Non-pigmented ciliary epithelial cell (primary cell): ENCODE measurements around the gene ISL2.
"Not testable (repeated sequence)": the region's sequence is repeated elsewhere in the genome, so short reads cannot be mapped to it uniquely, and the experiment has no call there.

Source experiments
- DNase-seq: peaks from one replicate; pipeline ENCODE4 v3.0.0-alpha.2; 2010; ENCODE audit warnings: low read depth

ISL2 gene

DNA sequence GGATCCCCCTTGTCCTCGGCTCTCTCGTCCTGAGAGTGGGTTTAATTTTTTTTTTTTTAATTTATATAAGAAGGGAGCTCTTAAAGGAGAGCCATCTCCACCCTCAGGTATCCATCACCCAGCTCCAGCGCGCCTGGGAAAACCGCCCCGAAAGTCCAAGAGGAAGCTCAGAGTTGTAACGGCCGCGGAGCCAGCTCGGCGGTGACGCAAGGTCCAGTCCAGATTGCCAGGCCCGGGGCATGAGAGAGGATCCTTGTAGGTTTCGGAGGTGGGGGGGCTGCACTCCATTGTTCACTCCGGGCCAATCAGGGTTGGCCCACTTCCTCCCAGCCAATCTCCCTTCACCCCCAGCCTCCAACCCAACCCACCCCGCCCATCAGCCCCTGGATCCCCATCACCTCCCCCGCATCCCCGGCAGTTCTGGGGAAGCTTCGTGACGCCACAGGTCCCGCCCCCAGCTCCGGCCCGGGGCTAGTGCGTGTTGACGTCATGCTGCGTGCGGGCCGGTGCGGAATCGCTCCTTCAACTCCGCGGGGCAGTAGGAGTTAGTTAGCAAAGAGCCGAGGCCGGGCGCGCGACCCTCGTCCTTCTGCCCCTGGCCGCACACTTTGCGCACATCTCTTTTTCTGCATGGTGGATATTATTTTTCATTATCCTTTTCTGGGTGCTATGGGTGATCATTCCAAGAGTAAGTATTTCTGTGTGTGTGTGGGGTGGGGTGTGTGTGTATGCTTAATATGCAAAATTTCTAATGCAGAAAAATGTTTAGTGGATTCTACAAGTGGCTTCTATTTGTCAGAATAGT, at the start of gene ISL2:
TSS of gene ISL2 (plus strand) at position 520 of the 805 bp plus-strand sequence. CDS start at position 631, 111 bp downstream.
- DNase-seq: peak; percentile 36

DNA sequence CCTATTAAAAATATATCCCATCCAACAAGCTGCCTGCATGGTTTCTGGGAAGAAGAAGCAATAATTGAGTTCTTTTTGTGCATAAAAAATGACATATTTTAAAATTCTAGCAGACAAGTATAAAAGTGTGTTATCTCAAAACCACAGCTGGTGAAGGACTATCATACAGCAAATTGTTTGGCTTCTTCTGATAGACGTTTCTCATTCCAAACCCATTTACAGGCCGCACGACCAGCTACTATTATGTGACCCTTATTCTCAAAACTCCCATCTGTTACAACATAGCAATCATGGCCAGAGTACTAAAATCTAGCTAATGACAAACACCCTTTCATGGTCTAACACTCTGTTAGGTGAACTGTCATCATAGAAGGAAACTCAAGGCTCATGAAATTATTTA, 47.0 kb upstream of the ISL2 start:
- no peak for DNase-seq

DNA sequence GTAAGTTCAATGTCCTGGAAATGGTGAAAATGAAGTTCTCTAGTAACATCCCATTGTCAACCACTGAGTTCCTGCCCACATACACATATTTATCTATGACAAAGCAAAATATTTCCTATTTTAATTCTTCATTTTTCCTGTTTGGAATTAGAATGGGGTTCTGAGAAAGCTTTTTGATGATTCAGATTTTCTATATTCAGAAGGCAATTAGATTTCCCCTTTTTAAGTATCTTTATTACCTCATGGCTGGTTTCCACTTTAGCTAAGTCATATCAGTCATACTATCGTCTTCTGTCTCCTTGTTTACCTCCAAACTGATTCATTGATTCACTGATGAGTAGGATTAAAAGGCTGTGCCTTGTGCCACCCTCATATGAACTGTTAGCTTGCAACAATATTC, 43.2 kb upstream of the ISL2 start:
- no peak for DNase-seq

DNA sequence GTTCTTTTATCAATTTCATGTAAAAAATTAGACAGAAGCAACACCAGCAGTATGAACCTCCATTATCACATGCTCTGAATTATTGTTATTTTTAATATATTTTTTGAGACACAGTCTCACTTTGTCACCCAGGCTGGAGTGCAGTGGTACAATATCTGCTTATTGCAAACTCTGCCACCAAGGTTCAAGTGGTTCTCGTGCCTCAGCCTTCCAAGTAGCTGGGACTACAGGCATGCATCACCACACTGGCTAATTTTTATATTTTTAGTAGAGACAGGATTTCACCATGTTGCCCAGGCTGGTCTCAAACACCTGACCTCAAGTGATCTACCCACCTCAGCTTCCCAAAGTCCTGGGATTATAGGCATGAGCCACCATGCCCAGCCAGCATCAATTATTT, 42.1 kb upstream of the ISL2 start:
- DNase-seq: not testable (repeated sequence)

- no peak for DNase-seq
These were observed 39.7 kb upstream of the ISL2 start for GRCh38 chr15:76296849-76297248.

DNA sequence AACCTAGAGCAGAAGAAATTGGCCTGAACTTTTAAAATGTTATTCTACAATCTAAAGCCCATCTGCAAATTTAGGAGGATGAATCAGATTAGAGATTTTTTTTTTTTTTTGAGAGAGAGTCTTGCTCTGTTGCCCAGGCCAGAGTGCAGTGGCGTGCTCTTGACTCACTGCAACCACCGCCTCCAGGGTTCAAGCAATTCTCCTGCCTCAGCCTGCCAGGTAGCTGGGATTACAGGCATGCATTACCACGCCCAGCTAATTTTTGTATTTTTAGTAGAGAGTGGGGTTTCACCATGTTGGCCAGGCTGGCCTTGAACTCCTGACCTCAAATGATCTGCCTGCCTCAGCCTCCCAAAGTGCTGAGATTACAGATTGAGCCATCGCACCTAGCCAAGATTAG, 38.6 kb upstream of the ISL2 start:
- DNase-seq: not testable (repeated sequence)

DNA sequence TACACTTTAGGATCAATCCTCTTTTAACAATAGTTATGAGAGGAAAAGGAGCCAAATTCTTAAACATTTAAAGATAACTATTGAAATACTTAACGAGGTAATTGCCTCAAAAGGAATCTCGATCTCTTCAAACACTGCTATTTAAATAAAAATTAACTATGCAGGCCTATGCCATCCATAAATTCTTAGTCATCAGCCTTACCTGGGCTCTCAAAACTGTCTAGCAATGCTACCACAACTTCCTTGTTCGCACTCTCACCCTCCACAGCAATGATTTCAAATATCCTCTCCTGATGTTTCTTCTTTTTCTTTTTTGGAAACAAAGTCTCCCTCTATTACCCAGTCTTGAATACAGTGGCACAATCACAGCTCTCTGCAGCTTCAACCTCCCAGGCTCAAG, 37.6 kb upstream of the ISL2 start:
- no peak for DNase-seq

GRCh38 chr15:76299786-76300185, 36.8 kb upstream of the ISL2 start:
- DNase-seq: no peak

GRCh38 chr15:76303909-76304308, 32.7 kb upstream of the ISL2 start:
- DNase-seq: no peak

GRCh38 chr15:76309601-76310330, 26.8 kb upstream of the ISL2 start:
- DNase-seq: no peak

- DNase-seq: no peak
These were observed 26.0 kb upstream of the ISL2 start for GRCh38 chr15:76310475-76311099.

DNA sequence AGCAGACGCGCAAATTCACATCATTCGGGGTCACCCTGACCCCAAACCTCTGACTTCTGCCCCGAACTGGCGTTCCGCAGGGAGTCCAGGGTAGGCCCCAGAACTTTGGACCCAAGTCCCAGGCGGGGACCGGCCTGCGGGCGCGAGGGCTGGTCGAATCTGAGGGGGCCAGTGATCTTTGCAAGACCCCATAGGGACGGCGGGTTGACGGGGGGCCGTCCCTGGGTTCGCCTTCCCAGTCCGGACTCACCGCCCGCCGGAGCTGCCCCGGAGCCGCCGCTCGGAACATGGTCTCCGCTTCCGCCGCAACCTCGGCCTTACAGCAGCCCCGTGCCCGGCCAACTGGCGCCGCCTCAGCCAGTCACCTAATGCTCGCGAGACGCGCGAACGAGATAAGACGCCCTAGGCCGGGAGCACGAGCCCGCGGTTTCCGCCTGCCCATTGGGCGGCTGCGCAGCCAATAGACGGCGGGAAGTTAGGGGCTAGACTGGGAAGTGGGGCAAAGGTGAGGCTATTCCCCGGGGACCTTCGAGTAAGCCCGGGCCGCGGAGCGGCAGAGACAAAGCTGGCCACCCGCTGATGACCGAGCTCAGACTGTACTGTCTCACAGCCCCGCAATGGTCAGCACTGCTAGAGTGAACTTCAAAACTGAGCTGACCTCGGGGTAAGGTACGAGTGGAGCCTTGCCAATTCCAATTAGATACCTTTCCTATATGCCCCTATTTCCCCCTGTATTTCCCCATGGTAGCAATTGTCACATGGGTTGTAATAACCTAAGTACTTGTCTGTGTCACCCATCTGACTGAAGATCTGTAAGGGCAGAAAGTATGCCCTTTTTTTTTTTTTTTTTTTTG, 25.2 kb upstream of the ISL2 start, which contains the start of gene ETFA:
TSS of gene ETFA (minus strand) at position 370 of the 854 bp plus-strand sequence. CDS start at position 289, 81 bp downstream.
- peak; percentile 56 for DNase-seq

GRCh38 chr15:76312540-76313174, 23.9 kb upstream of the ISL2 start:
- DNase-seq: no peak

- not testable (repeated sequence) for DNase-seq
These were observed 23.4 kb upstream of the ISL2 start for GRCh38 chr15:76313175-76313567.

- no peak for DNase-seq
These were observed 22.8 kb upstream of the ISL2 start for GRCh38 chr15:76313731-76314130.

DNA sequence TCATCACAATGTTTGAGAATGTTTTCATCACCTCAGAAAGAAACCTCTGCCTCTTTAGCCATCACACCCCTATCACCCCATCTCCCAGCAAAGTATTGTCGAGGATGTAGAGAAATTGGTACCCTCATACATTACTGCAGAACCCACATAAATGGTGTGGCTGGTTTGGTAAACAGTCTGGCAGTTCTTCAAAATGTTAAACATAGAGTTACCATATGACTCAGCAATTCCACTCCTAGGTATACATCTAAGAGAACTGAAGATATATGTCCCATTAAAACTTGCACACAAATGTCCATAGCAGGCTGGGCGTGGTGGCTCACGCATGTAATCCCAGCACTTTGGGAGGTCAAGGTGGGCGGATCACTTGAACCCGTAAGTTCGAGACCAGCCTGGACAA, 16.6 kb upstream of the ISL2 start:
- no peak for DNase-seq

DNA sequence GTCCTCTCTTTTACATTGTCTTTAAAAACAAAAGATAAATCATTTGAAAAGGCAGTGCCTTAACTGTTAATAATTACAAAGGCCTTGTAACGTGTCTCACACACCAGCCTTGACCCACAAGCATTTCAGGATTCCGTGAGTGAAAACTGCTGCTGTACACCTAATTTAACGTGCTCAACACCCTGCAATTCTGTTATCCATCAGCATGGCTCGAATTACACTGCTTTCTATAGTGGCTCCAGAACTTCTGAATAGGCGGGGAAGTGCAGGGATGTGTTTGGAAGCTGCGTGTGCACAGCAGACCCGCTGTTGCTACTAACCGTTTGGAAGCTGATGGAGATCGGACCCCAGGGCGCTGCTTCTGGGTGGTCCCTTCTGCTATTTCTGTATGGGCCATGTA, 15.4 kb upstream of the ISL2 start:
- no peak for DNase-seq

DNA sequence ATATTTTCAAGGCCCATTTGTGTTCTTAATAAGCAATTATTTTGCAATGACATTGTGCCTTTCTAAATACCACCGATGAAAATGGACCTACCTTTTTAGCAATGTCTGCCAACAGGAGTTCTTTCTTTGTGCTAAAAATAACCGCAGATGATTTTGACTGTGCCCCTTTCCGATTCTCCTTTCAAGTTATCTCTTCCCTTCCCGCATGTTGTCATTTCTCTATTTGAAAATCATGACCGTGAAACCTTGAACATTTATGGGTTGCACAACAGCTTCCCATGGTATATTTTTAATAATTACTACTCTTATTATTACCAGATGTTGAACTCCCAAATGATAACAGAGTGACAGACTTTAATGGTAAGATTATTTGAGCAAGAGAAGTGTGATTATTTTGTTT, 15.0 kb upstream of the ISL2 start:
- no peak for DNase-seq

DNA sequence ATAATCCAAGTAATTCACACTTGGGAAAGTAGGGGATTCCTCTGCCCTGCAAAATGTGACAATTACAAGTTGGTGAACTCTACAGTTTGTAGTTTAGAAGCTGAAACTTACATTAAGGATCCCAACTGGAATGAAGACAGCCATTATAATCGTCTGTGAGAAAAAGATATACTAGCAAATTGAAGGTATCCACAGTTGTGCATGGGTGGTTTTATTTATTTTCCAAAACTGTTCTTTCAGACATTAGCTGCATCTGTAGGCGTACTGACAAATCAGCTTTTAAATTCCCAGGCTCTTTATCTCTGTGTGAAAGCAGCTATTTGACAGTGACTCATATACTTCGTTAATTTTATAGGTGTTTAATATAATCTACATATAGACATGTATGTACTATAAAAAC, 12.5 kb upstream of the ISL2 start:
- no peak for DNase-seq

GRCh38 chr15:76325704-76326103, 10.9 kb upstream of the ISL2 start:
- DNase-seq: no peak
